Measurements from ENCODE around the gene AASS. TPM values are rescaled to one million over a fixed set of nuclear protein-coding genes. Genes with fewer than 3 reads are reported as not detected.

AASS gene
- total RNA-seq, 4 donors from 2014 or later, result 10.1 to 28.5 (median 24.3) TPM

- Histone ChIP-seq H3K27ac (no peak overlapping the region), H3K4me3 (no peak overlapping the region)
Measured at GRCh38 chr7:122027058-122027457, 117.0 kb downstream of the AASS start.

More at GRCh38 chr7:122027058-122027457, 117.0 kb downstream of the AASS start:
- H3K27me3 ChIP-seq, result no peaks in the 10 kb centered on the region
- no peaks in the 10 kb centered on the region for H3K36me3 ChIP-seq
- no peak for TF ChIP-seq CTCF (IDR thresholded peaks at IDR 0.05)
- no peak for TF ChIP-seq POLR2A (IDR thresholded peaks at IDR 0.05)
- no peaks in the 10 kb centered on the region for H3K9me3 ChIP-seq
- H3K4me1 ChIP-seq, result no peaks in the 10 kb centered on the region
- no peak for DNase-seq

Small RNA genes lying within 50 kb of the gene (small RNA-seq; reads per million reads assigned to genes)
- 0 reads per million in 2 donors for gene RNU7-154P

Other genes with a start within 250 kb of the AASS start
- not detected for gene FEZF1, start 160.5 kb upstream of the AASS start, total RNA-seq